Spleen (tissue), 7 donors: ENCODE data around the gene SLC38A8.

ENCODE experiments used
- CTCF ChIP-seq, 11 experiments: fragments of 200-600 bp in 7 of 11; fragments of 450-650 bp in 4 of 11; sonication (generic) in 4 of 11; IDR thresholded peaks in 8 of 11; conservative IDR thresholded peaks in 3 of 11; 1 replicate in 7 of 11; 2 replicates in 4 of 11; pipeline versions ENCODE4 v1.4.0 to v1.8.0; 2016 to 2021; ENCODE audit warnings: antibody characterized with exemption in 11 of 11, inconsistent platforms in 4 of 11, mild to moderate bottlenecking in 1 of 11
- POLR2AphosphoS5 ChIP-seq, 3 donors: sonication (generic); formaldehyde crosslinking; IDR thresholded peaks; one replicate each; pipeline ENCODE4 v1.5.1; 2017; ENCODE audit warnings: antibody characterized with exemption in 3 of 3
- donor health status: DM: no; HTN: no; CAD: no; lungs with moderate emphysema.
- donor health status: DM: no; HTN: no; CAD: no.
- donor health status: DM: no; HTN: no; CAD: no.

- no peak for TF ChIP-seq CTCF (IDR thresholded peaks at IDR 0.05 in 8 of 11, conservative IDR thresholded peaks at IDR 0.05 in 3 of 11)
- peak in 1 of 3 donors; percentile 14 for TF ChIP-seq POLR2AphosphoS5 (IDR thresholded peaks at IDR 0.05)
These were observed 40.4 kb upstream of the SLC38A8 start for GRCh38 chr16:84082835-84083569.
